PC-9 (cell line): Measurements from ENCODE around the gene CX3CR1. TPM values are rescaled to one million over a fixed set of nuclear protein-coding genes. Genes with fewer than 3 reads are reported as not detected.

Experiments used
- BruUV-seq: library from RNA; stranded (reverse); fragments of 400-500 nt; replicated peaks from 2 replicates; lab custom pipeline; 2021; lab: Mats Ljungman, UMichigan
- CTCF ChIA-PET: fragments of 300-600 bp; sonication (Branson Sonifier 250); formaldehyde crosslinking; loops from one replicate; lab custom pipeline; 2022; ENCODE audit warnings: antibody characterized with exemption; lab: Charles Lee
- POLR2A ChIA-PET: fragments of 300-600 bp; sonication (Branson Sonifier 250); formaldehyde crosslinking; loops from one replicate; lab custom pipeline; 2022; ENCODE audit warnings: antibody characterized with exemption; ENCODE audit not compliant: unreplicated experiment; lab: Charles Lee
- DNase-seq, 2 experiments: peaks; one replicate each; pipeline versions ENCODE4 v3.0.0 to v3.0.0-alpha.2; 2015 to 2022; ENCODE audit warnings: mixed read lengths in 1 of 2
- H2AFZ ChIP-seq: fragments of 200-600 bp; sonication (generic); 2 replicates; pipeline ENCODE4 v1.8.1; 2017; ENCODE audit warnings: antibody characterized with exemption
- H3F3A ChIP-seq: fragments of 200-600 bp; sonication (generic); 2 replicates; pipeline ENCODE4 v1.8.1; 2017; ENCODE audit warnings: antibody characterized with exemption, mild to moderate bottlenecking, low read depth; ENCODE audit not compliant: insufficient read depth
- H3K27ac ChIP-seq: fragments of 200-600 bp; sonication (generic); 2 replicates; pipeline ENCODE4 v1.6.1; 2016; ENCODE audit warnings: mixed run types
- H3K27me3 ChIP-seq: fragments of 200-600 bp; sonication (generic); 2 replicates; pipeline ENCODE4 v1.6.1; 2016; ENCODE audit warnings: low read depth, mixed run types; ENCODE audit not compliant: insufficient read depth
- H3K36me3 ChIP-seq: fragments of 200-600 bp; sonication (generic); 2 replicates; pipeline ENCODE4 v1.6.1; 2016; ENCODE audit warnings: low read depth, mixed run types
- H3K4me1 ChIP-seq: fragments of 200-600 bp; sonication (generic); replicated peaks from 2 replicates; pipeline ENCODE4 v1.6.1; 2016; ENCODE audit warnings: mixed run types; ENCODE audit not compliant: insufficient read depth
- H3K4me2 ChIP-seq: fragments of 200-600 bp; sonication (generic); 2 replicates; pipeline ENCODE4 v1.6.1; 2017; ENCODE audit warnings: mixed run types
- H3K4me3 ChIP-seq: fragments of 200-600 bp; sonication (generic); 2 replicates; pipeline ENCODE4 v1.6.1; 2016; ENCODE audit warnings: mixed run types
- H3K79me2 ChIP-seq: fragments of 200-600 bp; sonication (generic); 2 replicates; pipeline ENCODE4 v1.6.1; 2017; ENCODE audit warnings: low read depth, mixed run types
- H3K9me2 ChIP-seq: fragments of 200-600 bp; sonication (generic); 2 replicates; pipeline ENCODE4 v1.8.1; 2017; ENCODE audit warnings: mild to moderate bottlenecking; ENCODE audit not compliant: insufficient read depth
- H3K9me3 ChIP-seq: fragments of 200-600 bp; sonication (generic); 2 replicates; pipeline ENCODE4 v1.8.1; 2016; ENCODE audit warnings: low read depth; ENCODE audit not compliant: insufficient read depth
- H4K20me1 ChIP-seq: fragments of 200-600 bp; sonication (generic); 2 replicates; pipeline ENCODE4 v1.8.1; 2017; ENCODE audit not compliant: insufficient read depth
- CTCF ChIP-seq: fragments of 200-600 bp; sonication (generic); conservative IDR thresholded peaks from 2 replicates; pipeline ENCODE4 v1.6.1; 2017; ENCODE audit warnings: mixed run types, antibody characterized with exemption, mild to moderate bottlenecking, moderate library complexity
- EZH2 ChIP-seq: fragments of 200-600 bp; sonication (generic); IDR thresholded peaks from 2 replicates; pipeline ENCODE4 v1.8.0; 2017; ENCODE audit warnings: antibody characterized with exemption, low read depth
- intact Hi-C: fragments of 100-400 bp; cut with micrococcal nuclease; formaldehyde crosslinking; loops from one replicate; pipeline ENCODE4 v1.10.0; 2022; ENCODE audit not compliant: unreplicated experiment
- total RNA-seq: library from RNA; stranded (reverse); gene quantifications from 2 replicates; pipeline ENCODE4 v1.2.3, GENCODE V29; 2021

CX3CR1 gene
- total RNA-seq, 1 experiment from 2014 or later: not detected

DNA sequence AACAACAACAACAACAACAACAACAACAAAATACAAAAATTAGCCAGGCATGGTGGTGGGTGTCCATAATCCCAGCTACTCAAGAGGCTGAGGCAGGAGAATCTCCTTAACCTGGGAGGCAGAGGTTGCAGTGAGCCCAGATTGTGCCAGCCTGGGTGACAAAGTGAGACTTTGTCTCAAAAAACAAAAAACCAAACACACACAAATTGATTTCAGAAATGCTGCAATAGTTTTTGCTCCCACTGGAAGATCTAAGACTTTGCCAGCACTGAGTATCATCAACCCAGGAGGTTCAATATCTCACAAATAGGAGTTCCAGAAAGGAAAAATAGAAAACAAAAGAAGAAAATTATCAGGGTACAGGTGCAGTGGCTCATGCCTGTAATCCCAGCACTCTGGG lies 33.5 kb upstream of the CX3CR1 start:
- Histone ChIP-seq H3K79me2 (no peaks in the 10 kb centered on the region), H3K9me2 (no peaks in the 10 kb centered on the region), H3K27ac (no peak overlapping the region), H3K27me3 (no peaks in the 10 kb centered on the region), H4K20me1 (no peaks in the 10 kb centered on the region), H3K36me3 (no peaks in the 10 kb centered on the region), H3F3A (no peaks in the 10 kb centered on the region), H3K4me1 (no peaks in the 10 kb centered on the region), H3K4me3 (no peak overlapping the region), H2AFZ (no peak overlapping the region), H3K9me3 (no peaks in the 10 kb centered on the region), H3K4me2 (no peak overlapping the region)
- no peak for TF ChIP-seq CTCF
- TF ChIP-seq EZH2: no peak
- intact Hi-C loops: no loop called here
- CTCF ChIA-PET: no interaction called here
- no peak for DNase-seq
- POLR2A ChIA-PET: no interaction called here
- no TSS peak for BruUV-seq

DNA sequence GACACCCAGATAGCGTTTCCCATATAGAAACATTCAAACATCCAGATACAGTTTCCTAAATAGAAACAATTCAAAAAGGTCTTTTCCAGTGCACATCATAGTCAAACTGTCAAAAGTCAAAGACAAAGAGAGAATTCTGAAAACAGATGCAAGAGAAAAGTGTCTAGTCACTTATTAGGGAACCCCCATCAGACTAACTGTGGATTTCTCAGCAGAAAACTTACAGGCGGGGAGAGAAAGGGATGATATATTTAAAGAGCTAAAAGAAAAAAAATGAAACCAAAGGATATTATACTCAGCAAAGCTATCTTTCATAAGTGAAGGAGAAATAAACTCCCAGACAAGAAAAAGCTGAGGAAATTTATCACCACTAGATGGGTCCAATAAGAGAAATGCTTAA lies 22.3 kb upstream of the CX3CR1 start:
- ChIA-PET POLR2A (no interaction called here), CTCF (no interaction called here)
- H2AFZ ChIP-seq: no peak overlapping the region
- H3K4me3 ChIP-seq: no peak overlapping the region
- H3K9me3 ChIP-seq: 0 out of 2 replicates have a peak, but pooled peaks cover 7% of the 10 kb centered on the region
- no peaks in the 10 kb centered on the region for H3K9me2 ChIP-seq
- H3F3A ChIP-seq: no peaks in the 10 kb centered on the region
- H3K36me3 ChIP-seq: no peaks in the 10 kb centered on the region
- DNase-seq: no peak
- H3K27ac ChIP-seq: no peak overlapping the region
- no peaks in the 10 kb centered on the region for H3K4me1 ChIP-seq
- H4K20me1 ChIP-seq: no peaks in the 10 kb centered on the region
- intact Hi-C loops: no loop called here
- no TSS peak for BruUV-seq
- no peak overlapping the region for H3K4me2 ChIP-seq
- H3K79me2 ChIP-seq: no peaks in the 10 kb centered on the region
- H3K27me3 ChIP-seq: peaks cover 37% of the 10 kb centered on the region
- TF ChIP-seq CTCF (no peak), EZH2 (no peak)

DNA sequence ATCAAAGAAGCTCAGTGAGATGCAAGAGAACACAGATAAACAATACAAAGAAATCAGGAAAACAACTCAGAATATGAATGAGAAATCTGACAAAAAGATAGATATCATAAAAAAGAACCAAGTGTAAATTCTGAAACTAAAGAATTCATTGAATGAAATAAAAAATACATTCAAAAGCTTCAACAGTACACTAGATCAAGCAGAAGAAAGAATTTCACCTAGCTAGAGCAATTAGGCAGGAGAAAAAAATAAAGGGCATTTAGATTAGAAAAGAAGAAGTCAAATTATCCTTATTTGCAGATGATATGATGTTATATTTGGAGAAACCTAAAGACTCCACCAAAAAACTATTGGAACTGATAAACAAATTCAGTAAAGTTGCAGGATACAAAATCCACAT lies 19.4 kb upstream of the CX3CR1 start:
- Histone ChIP-seq H3K9me3 (0 out of 2 replicates have a peak, but pooled peaks cover 7% of the 10 kb centered on the region), H3K4me1 (no peaks in the 10 kb centered on the region), H4K20me1 (no peaks in the 10 kb centered on the region), H3F3A (no peaks in the 10 kb centered on the region), H2AFZ (no peak overlapping the region), H3K79me2 (no peaks in the 10 kb centered on the region), H3K9me2 (no peaks in the 10 kb centered on the region), H3K27ac (no peak overlapping the region), H3K36me3 (no peaks in the 10 kb centered on the region), H3K27me3 (peaks cover 22% of the 10 kb centered on the region), H3K4me3 (no peak overlapping the region), H3K4me2 (no peak overlapping the region)
- TF ChIP-seq CTCF (no peak), EZH2 (no peak)
- ChIA-PET POLR2A (no interaction called here), CTCF (no interaction called here)
- intact Hi-C loops: no loop called here
- no TSS peak for BruUV-seq
- DNase-seq: no peak
